GM21526 (cell line): ENCODE measurements around the gene TTC3.
"Not testable (repeated sequence)": the region's sequence is repeated elsewhere in the genome, so short reads cannot be mapped to it uniquely, and the experiment has no call there.

Source experiments
- ATAC-seq: cut with Tn5 transposase; IDR thresholded peaks from one replicate; pipeline ENCODE4 v1.9.1; 2021; ENCODE audit warnings: moderate library complexity; ENCODE audit not compliant: unreplicated experiment, low FRiP score

TTC3 gene

GRCh38 chr21:37088186-37088735 is 15.2 kb downstream of the TTC3 start:
- ATAC-seq = no peak

DNA sequence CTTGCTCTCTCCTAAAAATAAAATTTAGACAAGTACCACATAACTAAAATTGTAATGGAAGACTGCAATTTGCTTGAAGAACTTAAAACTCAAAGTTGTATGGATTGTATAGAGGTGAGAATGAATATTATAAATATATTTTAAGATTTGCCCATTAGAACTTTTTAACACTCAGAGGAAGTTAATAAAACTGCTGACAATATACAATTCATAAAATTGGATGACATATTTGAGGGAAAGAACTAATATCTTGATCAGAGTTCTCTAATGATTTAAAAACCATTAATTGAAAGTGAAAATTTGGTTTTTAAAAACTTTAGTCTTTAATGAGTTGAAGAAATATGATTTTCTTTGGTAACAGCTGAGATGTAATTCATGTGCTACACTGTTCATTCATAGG is 20.9 kb downstream of the TTC3 start:
- ATAC-seq = no peak

- ATAC-seq = no peak
Observed at GRCh38 chr21:37095821-37096220, 22.8 kb downstream of the TTC3 start.

DNA sequence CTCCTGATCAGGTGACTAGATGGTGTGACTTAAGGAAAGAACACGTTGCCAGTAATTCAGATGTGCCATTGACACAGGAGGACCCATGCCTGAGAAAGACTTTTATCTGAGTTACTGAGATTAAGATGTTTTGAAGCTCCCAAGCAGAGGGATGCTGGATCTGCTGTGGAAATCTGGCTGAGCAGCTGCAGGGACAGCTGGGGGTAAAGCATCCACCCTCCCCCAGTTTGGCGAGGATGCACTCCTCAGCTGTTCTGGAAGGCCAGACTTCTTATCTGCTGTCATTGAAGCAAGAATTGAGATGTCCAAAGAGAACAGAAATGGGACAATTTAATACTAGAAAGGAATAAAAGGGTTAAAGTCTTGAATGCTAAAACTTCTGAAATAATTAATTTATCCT is 25.7 kb downstream of the TTC3 start:
- no peak for ATAC-seq

DNA sequence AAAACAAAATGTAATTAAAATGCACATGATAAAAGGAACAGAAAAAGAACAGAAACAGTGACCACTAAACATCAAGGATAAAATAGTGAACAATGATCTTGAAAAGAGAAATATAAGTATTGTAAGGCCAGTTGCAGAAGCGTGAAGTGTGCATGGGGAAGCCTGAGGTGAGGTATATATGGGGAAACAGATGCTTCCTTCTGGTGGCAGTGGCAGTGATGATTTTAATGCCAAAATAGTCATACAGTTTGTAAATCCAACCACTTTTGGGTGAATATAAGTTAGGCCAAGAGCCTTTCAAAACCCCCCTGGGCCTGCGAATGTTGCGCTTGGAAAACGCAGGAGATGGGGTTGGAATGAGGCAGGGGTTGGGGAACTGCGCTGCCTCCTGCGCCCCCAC is 27.3 kb downstream of the TTC3 start:
- ATAC-seq = no peak

DNA sequence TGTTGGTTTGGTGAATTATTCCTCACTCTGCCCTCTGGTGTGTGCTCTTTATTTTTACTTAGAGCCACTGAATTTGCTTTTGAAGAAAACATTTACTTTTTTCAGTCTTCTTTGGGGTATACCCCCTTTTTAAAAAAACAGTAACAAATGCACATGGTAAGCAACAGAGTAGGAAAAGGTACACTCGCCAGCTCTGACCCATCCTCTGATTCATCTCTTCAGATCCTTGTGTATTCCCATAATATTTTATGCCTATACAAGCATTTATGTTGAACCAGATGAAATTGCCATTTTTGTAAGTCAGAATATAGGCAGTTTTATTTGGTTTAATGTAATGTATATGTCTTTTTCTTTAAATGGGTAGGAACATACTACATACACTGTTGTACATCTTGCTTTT is 28.3 kb downstream of the TTC3 start:
- no peak for ATAC-seq

DNA sequence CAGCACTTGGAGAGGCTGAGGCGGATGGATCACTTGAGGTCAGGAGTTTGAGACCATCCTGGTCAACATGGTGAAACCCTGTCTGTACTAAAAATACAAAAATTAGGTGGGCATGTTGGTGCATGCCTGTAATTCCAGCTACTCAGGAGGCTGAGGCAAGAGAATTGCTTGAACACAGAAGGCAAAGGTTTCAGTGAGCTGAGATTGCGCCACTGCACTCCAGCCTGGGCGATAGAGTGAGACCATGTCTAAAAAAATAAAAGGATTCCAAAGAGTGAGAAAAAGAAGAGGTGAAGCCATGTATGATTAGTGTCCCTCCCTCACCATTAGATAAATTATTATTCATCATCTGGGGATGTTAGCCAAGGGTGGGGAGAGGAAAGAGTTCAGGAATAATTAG is 29.7 kb downstream of the TTC3 start:
- not testable (repeated sequence) for ATAC-seq

DNA sequence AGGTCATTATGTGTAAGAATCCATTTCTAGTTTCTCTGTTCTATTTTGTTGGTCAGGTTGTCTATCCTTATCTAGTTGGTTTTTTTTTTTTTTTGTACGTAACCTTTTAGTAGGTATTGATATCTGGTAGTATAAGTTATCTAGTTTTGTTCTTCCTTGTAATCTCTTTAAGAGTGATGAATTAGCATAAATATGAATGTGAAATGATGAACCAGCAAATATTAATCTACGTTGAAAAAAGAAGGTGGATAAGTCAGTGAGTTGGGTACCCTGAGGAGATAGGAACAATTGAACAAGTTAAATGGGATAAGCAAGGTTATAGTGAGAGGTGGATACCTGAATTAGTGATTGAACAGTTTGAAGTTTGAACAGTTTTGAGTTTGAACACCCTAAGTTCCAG is 33.9 kb downstream of the TTC3 start:
- ATAC-seq = no peak

DNA sequence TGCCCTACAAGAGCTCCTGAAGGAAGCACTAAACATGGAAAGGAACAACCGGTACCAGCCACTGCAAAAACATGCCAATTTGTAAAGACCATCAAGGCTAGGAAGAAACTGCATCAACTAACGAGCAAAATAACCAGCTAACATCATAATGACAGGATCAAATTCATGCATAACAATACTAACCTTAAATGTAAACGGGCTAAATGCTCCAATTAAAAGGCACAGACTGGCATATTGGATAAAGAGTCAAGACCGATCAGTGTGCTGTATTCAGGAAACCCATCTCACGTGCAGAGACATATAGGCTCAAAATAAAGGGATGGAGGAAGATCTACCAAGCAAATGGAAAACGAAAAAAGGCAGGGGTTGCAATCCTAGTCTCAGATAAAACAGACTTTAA is 38.0 kb downstream of the TTC3 start:
- ATAC-seq = not testable (repeated sequence)

GRCh38 chr21:37114301-37114700 is 41.2 kb downstream of the TTC3 start:
- not testable (repeated sequence) for ATAC-seq

- not testable (repeated sequence) for ATAC-seq
Observed at GRCh38 chr21:37116459-37116858, 43.4 kb downstream of the TTC3 start.

- ATAC-seq = no peak
Observed at GRCh38 chr21:37117204-37117603, 44.1 kb downstream of the TTC3 start.

DNA sequence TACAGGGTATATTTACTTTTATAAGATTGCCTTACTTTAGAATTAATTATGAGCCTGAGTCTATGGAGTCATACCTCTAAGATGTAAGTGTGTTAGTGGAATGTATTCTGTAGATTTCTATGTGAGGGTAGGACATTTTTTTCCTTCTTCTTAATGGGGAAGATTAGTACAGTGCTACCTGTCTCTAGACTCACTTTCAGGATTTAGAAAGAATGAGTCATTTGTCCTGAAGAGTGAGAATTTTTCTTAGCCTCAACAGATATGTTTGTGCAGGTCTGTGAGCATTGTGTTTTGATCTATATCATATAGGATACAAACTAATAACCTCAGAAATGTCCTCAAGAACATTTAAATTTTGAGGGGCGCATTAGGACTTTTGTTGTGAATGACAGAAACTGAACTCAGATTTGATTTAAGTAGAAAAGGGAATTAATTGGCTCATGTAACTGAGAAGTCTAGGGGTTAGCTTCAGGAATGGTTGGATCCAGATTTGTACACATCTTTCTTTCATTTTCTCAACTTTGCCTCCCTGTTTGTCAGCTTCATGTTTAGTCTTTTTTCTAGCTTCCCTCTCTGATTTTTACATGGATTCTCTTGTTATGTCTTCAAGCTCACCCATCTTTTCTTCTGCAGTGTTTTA is 45.3 kb downstream of the TTC3 start:
- no peak for ATAC-seq

DNA sequence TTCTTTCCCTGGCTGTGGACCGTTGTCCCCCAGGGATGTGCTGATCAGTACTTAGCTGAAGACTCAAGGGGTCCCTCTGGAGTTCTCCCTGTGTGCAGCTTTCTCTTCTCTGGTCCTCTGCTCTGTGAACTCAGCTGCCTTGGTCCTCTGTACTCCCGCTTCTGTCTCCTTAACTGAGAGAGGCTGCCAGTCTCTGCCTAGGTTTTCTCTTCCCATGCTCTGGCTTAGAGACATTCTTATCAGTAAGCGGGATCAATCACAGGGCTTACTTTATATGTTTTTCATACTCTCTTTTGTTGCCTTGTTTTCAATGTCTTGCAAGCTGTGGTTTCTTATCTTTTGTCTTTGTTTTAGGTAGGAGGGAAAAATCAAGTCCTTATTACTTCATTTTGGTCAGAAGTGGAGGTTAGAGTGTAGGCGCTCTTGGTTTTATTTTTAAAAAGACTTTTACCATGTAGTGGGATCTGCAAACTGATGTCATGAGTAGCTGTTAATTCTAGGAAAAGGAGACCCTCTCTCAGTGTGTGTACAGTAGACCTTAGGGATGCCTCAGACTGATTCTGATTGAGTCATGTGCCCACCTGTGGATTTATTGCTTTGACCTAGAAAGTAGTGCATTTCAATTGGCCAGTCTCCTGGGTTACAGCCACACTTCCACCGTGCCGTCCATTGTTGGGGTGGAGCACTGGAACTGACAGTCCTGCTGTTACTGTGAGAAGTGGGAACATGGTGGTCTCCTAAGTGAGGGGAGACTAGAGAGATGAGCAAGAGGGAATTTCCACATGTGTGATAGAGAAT is 46.6 kb downstream of the TTC3 start:
- no peak for ATAC-seq

DNA sequence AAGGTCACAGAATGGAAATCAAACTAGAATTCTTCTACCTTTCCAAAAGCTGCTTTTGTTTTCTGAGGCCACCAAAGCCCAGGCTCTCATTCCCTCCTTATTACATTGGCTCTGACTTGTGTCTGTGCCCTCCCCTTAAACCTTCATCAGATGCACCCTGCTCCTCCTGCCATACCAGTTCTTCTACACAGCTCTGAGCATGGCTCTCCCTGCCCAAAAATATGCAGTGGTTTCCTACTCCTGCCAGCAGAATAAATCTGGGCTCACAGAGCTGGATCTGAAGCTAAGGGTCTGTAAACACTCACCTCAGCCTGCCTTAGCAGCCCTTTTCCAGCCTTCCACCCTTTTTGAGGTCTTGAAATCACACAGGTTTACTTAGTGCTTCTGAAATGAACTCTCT is 55.0 kb downstream of the TTC3 start:
- no peak for ATAC-seq

DNA sequence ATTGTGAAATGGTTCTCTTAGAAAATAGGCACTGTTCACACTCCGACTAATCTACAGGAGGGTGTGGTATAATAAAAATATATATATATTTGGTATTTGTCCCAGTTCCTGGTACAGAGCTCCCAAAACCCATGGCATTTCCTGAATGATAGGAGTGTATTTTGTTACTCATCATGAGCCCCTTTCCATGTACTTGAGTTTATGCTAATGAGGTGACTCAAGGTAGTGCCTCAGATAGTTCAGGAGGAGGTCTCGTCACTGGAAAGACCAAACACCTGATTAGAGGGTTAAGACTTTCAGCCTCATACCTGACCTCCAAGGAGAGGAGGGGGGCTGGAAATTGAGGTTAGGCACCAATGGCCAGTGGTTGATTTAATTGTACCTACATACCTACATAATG is 57.9 kb downstream of the TTC3 start:
- ATAC-seq = no peak

- no peak for ATAC-seq
Observed at GRCh38 chr21:37136261-37136660, 63.2 kb downstream of the TTC3 start.

DNA sequence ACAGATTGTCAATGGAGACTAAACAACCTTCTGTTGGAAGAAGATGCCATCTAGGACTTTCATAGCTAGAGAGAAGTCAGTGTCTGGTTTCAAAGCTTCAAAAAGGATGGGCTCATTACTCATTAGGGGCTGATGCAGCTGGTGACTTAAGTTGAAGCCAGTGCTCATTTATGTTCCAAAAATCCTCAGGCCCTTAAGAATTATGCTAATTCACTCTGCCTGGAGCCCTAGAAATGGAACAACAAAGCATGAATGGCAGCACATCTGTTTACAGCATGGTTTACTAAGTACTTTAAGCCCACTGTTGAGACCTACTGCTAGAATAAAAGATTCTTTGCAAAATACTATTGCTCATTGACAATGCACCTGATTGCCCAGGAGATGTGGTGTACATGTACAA is 63.7 kb downstream of the TTC3 start:
- no peak for ATAC-seq

DNA sequence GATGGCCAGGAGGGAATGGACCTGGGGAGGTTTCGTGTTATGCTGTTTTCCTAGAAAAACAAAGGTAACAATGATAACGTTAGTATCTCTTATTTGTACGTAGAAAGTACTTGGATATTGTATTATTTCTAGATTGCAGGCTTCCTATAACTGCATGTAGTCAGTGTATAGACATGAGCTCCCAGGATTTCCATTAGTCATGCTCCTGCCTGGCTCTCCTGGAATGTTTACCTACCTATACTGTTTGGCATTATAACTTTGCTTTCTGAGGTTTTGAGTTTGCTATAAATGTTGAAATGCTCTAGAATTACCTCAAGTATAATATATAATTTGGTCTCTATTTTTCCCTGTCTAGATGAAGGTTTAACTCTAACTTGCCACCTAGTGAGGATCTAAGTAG is 66.1 kb downstream of the TTC3 start:
- ATAC-seq = no peak

DNA sequence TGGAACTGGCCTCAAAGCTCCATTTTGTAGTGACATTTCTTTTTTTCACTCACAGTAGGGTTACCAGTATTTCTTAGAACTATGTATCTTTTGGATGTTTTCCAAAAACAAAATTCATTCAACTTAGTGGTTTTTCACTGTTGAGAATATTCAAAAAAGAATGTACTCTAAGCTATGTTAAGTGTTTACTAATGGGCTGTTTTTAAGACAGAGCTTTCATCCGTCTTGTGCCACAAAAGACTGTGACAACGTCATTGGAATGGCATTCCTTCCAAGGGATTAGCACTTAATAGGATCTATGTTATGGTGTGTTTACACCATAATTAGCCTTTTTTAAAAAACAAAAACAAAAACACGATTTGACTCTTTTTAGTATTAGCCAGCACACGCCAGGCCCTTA is 66.8 kb downstream of the TTC3 start:
- ATAC-seq = no peak

- not testable (repeated sequence) for ATAC-seq
Observed at GRCh38 chr21:37143392-37143791, 70.3 kb downstream of the TTC3 start.

GRCh38 chr21:37145635-37146111 is 72.6 kb downstream of the TTC3 start:
- no peak for ATAC-seq
